Esophagus mucosa (tissue), 1 donor: ENCODE data around the gene RPS6KA6. TPM values are rescaled to one million over a fixed set of nuclear protein-coding genes. Genes with fewer than 3 reads are reported as not detected.
A peak's percentile ranks its signal among the peaks of the same experiment; 100 is the strongest.
"Not testable (repeated sequence)": the region's sequence is repeated elsewhere in the genome, so short reads cannot be mapped to it uniquely, and the experiment has no call there.

Experiments used
- ATAC-seq: fragments of 200-7000 bp; cut with Tn5 transposase; one replicate; pipeline ENCODE4 v1.9.1; 2020
- total RNA-seq: library from RNA; stranded (reverse); gene quantifications from one replicate; pipeline ENCODE4 v1.2.4, GENCODE V29; 2023
- donor health status: DM: yes; HTN: yes; CAD: no.

Gene RPS6KA6
- total RNA-seq, 1 donor from 2014 or later = 0.96 TPM

DNA sequence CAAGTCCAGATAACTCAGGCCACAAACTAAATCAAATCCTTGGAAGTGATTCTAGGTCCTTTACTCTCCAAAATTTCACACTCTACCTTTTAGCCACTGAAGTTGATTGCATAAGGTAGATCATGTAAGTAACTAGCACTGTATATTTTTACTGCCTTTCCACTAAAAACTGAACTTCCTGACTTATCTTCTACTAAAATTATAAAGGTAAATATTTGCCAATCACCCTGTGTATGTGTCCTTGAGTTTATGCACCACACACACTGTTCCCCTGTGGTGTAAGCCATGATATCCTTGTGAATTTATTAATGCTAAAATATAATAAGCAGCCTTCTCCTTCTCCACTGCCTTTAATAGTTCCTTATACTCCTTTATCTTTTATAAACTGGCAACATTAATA lies 25.6 kb downstream of the RPS6KA6 start:
- ATAC-seq = no peak

DNA sequence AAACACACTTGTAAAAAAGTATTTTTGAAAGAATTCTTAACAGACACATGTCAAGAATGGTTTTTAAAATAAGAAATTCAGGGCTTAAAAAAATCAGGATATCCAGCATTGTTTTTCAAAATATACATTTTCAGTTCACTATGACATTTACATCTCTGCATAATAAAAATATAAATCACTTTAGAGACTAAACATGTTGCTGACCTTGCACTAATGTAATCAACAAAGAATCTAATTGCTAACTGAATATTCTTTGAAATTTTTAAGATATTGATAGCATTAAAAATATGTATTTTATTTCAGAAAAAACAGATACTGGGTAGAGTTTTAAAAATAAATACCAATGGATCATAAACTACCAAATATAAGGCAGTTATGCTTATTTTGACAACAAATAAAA lies 26.4 kb downstream of the RPS6KA6 start:
- ATAC-seq = no peak

- ATAC-seq = no peak
These were observed 27.3 kb downstream of the RPS6KA6 start for GRCh38 chrX:84160736-84161135.

GRCh38 chrX:84156821-84157220 lies 31.2 kb downstream of the RPS6KA6 start:
- no peak for ATAC-seq

- ATAC-seq = no peak
These were observed 32.1 kb downstream of the RPS6KA6 start for GRCh38 chrX:84155938-84156337.

GRCh38 chrX:84153538-84153937 lies 34.5 kb downstream of the RPS6KA6 start:
- ATAC-seq = peak; percentile 53

DNA sequence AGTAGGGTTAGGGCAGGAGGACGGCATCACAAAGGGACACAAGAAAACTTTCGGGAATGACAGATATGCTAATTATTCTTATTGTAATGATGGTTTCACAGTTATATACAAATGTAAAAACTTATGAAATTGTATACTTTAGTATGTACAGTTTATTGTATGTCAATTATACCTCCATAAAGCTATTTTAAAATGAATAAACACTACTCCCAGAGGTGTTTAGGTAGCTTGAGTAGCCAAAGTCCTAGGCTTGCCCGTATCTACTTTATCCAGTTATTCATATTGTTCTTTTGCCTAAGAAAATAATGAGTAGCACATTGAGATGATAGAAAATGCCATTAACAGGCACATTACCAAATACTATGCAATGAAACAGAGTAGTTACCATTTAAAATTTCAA lies 43.0 kb downstream of the RPS6KA6 start:
- ATAC-seq = no peak

- ATAC-seq = no peak
These were observed 43.7 kb downstream of the RPS6KA6 start for GRCh38 chrX:84144281-84144680.

DNA sequence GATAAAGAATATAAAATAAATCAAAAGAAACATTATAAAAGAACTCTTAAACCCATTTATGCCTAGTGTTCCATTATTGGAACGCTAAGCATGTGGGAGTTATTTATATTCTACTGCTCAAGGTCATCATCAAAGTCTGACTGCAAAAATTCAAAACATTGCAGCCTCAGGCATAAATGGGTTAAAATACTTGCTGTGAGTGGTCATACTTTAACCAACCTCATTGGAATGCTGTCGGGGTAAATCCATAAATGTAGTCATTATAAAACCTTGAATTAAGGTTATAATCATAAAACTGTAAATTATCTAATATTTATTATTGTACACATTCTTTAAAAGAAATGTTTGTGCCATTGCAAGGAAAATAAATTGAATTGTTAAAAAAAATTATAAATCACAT lies 55.0 kb downstream of the RPS6KA6 start:
- no peak for ATAC-seq

DNA sequence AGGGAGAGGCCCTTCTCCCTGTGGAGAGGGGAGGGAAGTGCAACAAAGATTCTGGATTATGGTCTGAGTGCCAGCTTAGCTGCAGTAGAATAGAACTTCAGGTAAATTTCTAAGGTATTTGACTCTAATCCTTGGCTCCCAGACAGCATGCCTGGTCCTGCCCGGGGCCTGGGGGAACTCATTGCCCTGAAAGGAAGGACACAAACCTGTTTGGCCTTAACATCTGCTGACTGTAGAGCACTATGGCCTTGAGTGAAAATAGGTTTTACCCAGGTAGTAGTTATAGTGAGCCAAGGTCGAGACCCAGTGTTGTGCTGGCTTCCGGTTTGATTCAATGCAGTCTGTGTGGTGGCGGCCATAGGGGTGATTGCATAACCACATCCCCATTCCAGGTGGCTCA lies 64.4 kb downstream of the RPS6KA6 start:
- ATAC-seq = peak; percentile 94

- peak; percentile 71 for ATAC-seq
These were observed 69.2 kb downstream of the RPS6KA6 start for GRCh38 chrX:84118769-84119168.

DNA sequence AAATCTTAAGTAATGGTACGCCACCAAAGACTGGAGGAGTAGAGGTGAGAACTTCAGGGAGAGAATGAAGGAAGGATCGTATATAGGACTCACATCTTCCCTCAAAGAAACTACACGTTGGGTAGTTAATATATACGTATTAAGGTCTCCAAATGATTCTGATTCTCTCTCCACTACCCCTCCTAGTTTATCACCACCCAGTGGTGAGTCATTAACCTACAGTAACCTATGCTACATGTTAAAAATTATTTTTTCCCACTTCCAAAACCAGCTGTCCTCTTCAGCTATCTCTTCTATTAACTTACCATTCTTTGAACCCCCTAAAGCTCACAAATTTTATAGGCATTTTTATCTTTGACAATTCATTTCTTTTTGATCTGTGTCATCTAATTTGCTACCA lies 69.7 kb downstream of the RPS6KA6 start:
- ATAC-seq = peak; percentile 57

GRCh38 chrX:84108584-84108983 lies 79.4 kb downstream of the RPS6KA6 start:
- no peak for ATAC-seq

GRCh38 chrX:84099120-84099519 lies 88.9 kb downstream of the RPS6KA6 start:
- ATAC-seq = no peak

GRCh38 chrX:84079479-84080197 lies 108.4 kb downstream of the RPS6KA6 start:
- ATAC-seq = not testable (repeated sequence)

DNA sequence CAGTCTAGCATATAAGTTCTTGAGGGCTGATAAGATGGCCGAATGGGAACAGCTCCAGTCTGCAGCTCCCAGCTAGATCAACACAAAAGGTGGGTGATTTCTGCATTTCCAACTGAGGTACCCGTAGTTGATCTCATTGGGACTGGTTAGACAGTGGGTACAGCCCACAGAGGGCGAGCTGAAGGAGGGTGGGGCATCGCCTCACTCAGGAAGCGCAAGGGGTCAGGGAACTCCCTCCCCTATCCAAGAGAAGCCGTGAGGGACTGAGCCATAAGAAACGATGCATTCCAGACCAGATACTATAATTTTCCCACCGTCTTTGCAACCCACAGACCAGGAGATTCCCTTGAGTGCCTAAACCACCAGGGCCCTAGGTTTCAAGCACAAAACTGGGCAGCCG lies 109.0 kb downstream of the RPS6KA6 start:
- ATAC-seq = no peak

DNA sequence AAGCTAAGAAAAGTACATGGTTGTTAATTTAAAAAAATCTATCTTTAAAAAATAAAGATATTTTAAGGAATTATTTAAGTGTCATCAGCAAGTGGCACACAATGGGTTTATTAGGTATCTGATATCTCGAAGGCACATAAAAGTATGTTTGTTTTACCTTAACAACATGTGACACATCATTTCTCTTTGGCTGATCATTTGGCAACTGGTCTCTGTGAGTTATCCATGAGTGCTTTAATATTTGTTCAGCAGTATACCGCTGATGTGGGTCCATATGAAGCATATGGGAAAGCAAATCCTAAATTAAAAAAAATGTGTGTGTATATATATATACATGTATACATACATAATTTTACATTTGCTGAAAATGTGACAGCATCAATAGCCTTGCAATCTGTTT lies 123.2 kb downstream of the RPS6KA6 start:
- ATAC-seq = no peak

DNA sequence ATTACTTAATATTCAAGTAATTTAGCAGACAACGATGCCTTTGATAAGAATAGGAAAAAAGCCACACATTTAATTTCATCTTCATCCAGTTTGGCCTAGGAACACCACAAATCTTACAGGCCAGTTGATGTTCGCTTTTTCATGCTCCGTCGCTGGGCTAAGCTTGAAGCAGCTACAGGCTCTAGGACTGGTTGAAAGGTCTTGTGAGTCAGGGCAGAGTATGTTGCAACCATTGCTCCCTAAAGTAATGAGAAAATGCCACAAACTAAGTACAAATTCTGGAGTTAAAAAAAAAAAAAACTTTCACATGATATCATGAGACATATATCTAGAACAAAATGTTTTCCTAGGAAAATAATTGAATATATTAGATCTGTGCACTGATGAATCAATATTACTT lies 123.8 kb downstream of the RPS6KA6 start:
- no peak for ATAC-seq

GRCh38 chrX:84047339-84047738 lies 140.7 kb downstream of the RPS6KA6 start:
- no peak for ATAC-seq

GRCh38 chrX:84046403-84046984 lies 141.5 kb downstream of the RPS6KA6 start:
- peak; percentile 67 for ATAC-seq

- ATAC-seq = no peak
These were observed 143.9 kb downstream of the RPS6KA6 start for GRCh38 chrX:84044051-84044450.
